Thoracic aorta (tissue), 2 donors: ENCODE measurements around the gene NRDE2. TPM values are rescaled to one million over a fixed set of nuclear protein-coding genes. Genes with fewer than 3 reads are reported as not detected.

Experiments
- ATAC-seq: fragments of 150-250 bp; one replicate; pipeline ENCODE4 v1.8.0; 2017; ENCODE audit warnings: low read depth; ENCODE audit not compliant: insufficient number of reproducible peaks, low FRiP score
- DNase-seq: peaks from one replicate; pipeline ENCODE4 v3.0.0-alpha.2; 2020; ENCODE audit warnings: low spot score
- H3K27ac ChIP-seq, 2 donors: fragments of 200-600 bp; sonication (generic); 1 replicate in 1 of 2; 2 replicates in 1 of 2; pipeline ENCODE4 v1.5.1; 2016; ENCODE audit warnings: mild to moderate bottlenecking in 2 of 2, moderate library complexity in 2 of 2
- H3K27me3 ChIP-seq: fragments of 200-600 bp; sonication (generic); replicated peaks from 2 replicates; pipeline ENCODE4 v1.6.0; 2016; ENCODE audit warnings: mild to moderate bottlenecking; ENCODE audit not compliant: insufficient read depth
- H3K36me3 ChIP-seq: fragments of 200-600 bp; sonication (generic); one replicate; pipeline ENCODE4 v1.5.1; 2016
- H3K4me1 ChIP-seq, 2 donors: fragments of 200-600 bp; sonication (generic); 1 replicate in 1 of 2; 2 replicates in 1 of 2; pipeline versions ENCODE4 v1.5.1 to v1.6.0; 2016; ENCODE audit warnings: low read depth in 2 of 2, mild to moderate bottlenecking in 1 of 2; ENCODE audit not compliant: control insufficient read depth in 1 of 2
- H3K4me3 ChIP-seq: fragments of 200-600 bp; sonication (generic); 2 replicates; pipeline ENCODE4 v1.5.1; 2016; ENCODE audit warnings: mild to moderate bottlenecking
- H3K9me3 ChIP-seq: fragments of 200-600 bp; sonication (generic); 2 replicates; pipeline ENCODE4 v1.5.1; 2016
- CTCF ChIP-seq: fragments of 200-600 bp; sonication (generic); IDR thresholded peaks from one replicate; pipeline ENCODE4 v1.5.1; 2019; ENCODE audit warnings: antibody characterized with exemption
- total RNA-seq, 2 donors: library from RNA; depleted of rRNA; stranded (reverse); fragments of >200 nt; gene quantifications; one replicate each; pipeline versions ENCODE4 v1.1.0 to v1.2.3, GENCODE V29; 2016

Gene NRDE2
- total RNA-seq, 2 donors from 2014 or later, result 16.8 to 21.2 TPM

GRCh38 chr14:90281756-90282155 lies 50.0 kb downstream of the NRDE2 start:
- ATAC-seq (no peak), DNase-seq (no peak)
- peaks cover 40% of the 10 kb centered on the region for H3K36me3 ChIP-seq

GRCh38 chr14:90281261-90281660 lies 50.5 kb downstream of the NRDE2 start:
- Histone ChIP-seq H3K27ac (peak overlapping the region in 1 of 2 donors; percentile 16), H3K4me1 (no peaks in the 10 kb centered on the region), H3K4me3 (no peak overlapping the region), H3K9me3 (no peaks in the 10 kb centered on the region), H3K36me3 (peaks cover 39% of the 10 kb centered on the region), H3K27me3 (no peaks in the 10 kb centered on the region)
- ATAC-seq (peak; percentile 72), DNase-seq (no peak)
- TF ChIP-seq CTCF, result no peak

More at GRCh38 chr14:90281756-90282155, 50.0 kb downstream of the NRDE2 start:
- Histone ChIP-seq H3K27me3 (no peaks in the 10 kb centered on the region), H3K27ac (peak overlapping the region in 1 of 2 donors; percentile 16), H3K4me1 (no peaks in the 10 kb centered on the region), H3K9me3 (no peaks in the 10 kb centered on the region), H3K4me3 (no peak overlapping the region)
- no peak for TF ChIP-seq CTCF

GRCh38 chr14:90280096-90280495 lies 51.6 kb downstream of the NRDE2 start:
- TF ChIP-seq CTCF, result no peak
- no peak overlapping the region for H3K27ac ChIP-seq
- H3K4me1 ChIP-seq, result peaks cover 0 to 8% of the 10 kb centered on the region in 2 donors
- H3K36me3 ChIP-seq, result peaks cover 31% of the 10 kb centered on the region
- H3K9me3 ChIP-seq, result no peaks in the 10 kb centered on the region
- no peaks in the 10 kb centered on the region for H3K27me3 ChIP-seq
- H3K4me3 ChIP-seq, result no peak overlapping the region
- DNase-seq, result no peak
- no peak for ATAC-seq

DNA sequence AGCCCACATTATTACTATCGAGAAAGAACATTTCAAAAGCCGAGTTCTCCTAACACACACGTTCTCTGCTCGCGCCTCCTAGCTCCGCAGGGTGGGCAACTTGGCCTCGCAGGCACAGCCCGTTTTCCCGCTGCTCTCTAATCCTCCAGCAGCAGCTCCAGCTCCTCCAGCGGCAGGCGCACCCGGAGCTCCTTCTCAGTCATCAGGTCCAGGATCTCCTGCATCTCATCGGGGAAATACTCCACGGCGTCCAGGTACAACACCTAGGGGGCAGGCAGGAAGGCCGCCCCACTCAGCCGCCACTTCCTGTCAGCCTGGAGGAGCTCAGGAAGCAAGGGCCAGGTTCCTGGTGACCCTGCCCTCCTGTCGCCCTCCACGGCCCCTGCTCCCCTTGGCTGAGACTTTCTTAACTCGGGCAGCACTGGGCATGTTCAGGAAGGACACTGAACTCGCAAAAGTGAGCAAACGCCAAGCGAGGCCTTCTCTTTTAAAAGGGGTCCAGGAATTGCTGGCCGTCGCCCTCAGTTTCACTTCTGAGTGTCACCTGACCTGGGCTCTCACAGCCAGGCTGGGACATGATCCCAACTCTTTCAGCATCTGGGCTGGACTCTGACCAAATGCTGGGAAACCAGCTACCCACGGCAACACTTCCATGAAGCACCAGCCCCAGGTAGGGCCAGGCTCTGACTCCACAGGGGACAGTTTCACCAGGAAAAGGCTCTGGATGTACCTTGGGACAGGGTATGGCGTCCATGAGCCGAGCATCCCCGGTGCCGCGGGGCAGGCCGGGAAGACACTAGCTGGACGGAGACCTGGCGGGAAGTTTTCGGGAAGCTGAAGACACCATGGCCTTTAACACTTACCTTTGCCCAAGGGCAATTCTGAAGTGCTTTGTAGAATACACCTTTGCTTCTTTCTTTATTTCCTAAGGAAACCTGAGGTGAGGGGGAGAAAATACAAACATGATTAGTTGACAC lies 53.3 kb downstream of the NRDE2 start:
- no peaks in the 10 kb centered on the region for H3K9me3 ChIP-seq
- peaks cover 4 to 18% of the 10 kb centered on the region in 2 donors for H3K4me1 ChIP-seq
- no peak for DNase-seq
- peaks cover 28% of the 10 kb centered on the region for H3K36me3 ChIP-seq
- no peak overlapping the region for H3K4me3 ChIP-seq
- no peak for ATAC-seq
- H3K27me3 ChIP-seq, result no peaks in the 10 kb centered on the region
- no peak overlapping the region for H3K27ac ChIP-seq
- no peak for TF ChIP-seq CTCF

DNA sequence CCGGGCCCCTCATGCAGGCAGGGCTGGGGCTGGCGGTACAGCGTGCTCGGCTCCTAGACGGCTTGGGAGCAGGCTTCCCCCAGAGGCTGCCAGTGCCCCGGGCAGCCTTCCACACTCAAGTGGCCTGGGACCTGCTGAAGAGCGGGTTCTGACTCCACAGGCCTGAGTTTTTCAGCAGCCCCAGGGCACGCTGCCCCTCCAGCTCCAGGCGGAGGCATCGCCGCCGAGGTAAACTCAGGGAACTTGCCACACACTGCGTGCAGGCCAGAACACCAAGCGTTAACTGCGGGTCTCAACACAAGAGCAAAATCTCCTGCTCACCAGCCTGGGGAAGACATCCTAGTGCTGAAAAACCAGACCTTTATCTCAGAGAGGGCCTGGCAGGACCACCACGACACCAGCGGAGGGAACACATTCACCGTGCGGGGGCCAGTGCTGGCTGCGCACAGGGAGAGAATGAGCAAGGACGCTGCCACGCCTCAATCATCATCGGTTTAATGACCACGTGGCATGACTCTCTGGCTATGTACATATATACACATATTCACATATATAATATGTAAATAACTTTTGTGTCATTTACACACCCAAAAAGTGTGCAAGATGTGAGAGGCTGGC lies 54.1 kb downstream of the NRDE2 start:
- Histone ChIP-seq H3K9me3 (no peaks in the 10 kb centered on the region), H3K27me3 (no peaks in the 10 kb centered on the region), H3K36me3 (peaks cover 29% of the 10 kb centered on the region), H3K27ac (no peak overlapping the region), H3K4me3 (no peak overlapping the region), H3K4me1 (peaks cover 4 to 25% of the 10 kb centered on the region in 2 donors)
- DNase-seq (no peak), ATAC-seq (no peak)
- TF ChIP-seq CTCF, result no peak
